ENCODE data around the gene ZNF568.

GRCh38 chr19:36876993-36877938 lies 38.9 kb upstream of the ZNF568 start:
- TF ChIP-seq POLR2AphosphoS5 (IDR thresholded peaks at IDR 0.05; ENCODE audit: low read depth, low read length) (no peak), REST (IDR thresholded peaks at IDR 0.05; ENCODE audit: insufficient read depth in 1 of 2, low read depth in 2 of 2, low read length in 2 of 2) (no peak), SIN3A (IDR thresholded peaks at IDR 0.05; ENCODE audit: borderline replicate concordance, insufficient read depth, low read length) (no peak), TAF1 (IDR thresholded peaks at IDR 0.05; ENCODE audit: borderline replicate concordance, insufficient read depth, low read length) (no peak), FOXP2 (optimal IDR thresholded peaks at IDR 0.05; ENCODE audit: borderline replicate concordance, extremely low read depth, extremely low read length, insufficient read depth) (no peak)
